Ectodermal cell (in vitro differentiated cells): ENCODE results near the gene RORC.

ENCODE experiments used
- H3K27ac ChIP-seq: 2 replicates; pipeline ENCODE4 v1.7.0; 2013; ENCODE audit warnings: mild to moderate bottlenecking, low read depth, low read length; ENCODE audit not compliant: insufficient read depth, poor library complexity, severe bottlenecking
- H3K27me3 ChIP-seq: 2 replicates; pipeline ENCODE4 v1.7.0; 2013; ENCODE audit warnings: mild to moderate bottlenecking, low read length; ENCODE audit not compliant: insufficient read depth, control insufficient read depth, poor library complexity, severe bottlenecking
- H3K36me3 ChIP-seq: one replicate; pipeline ENCODE4 v1.7.0; 2013; ENCODE audit warnings: low read length; ENCODE audit not compliant: control insufficient read depth, insufficient read depth
- H3K4me1 ChIP-seq: one replicate; pipeline ENCODE4 v1.7.0; 2013; ENCODE audit warnings: low read length; ENCODE audit not compliant: control insufficient read depth, insufficient read depth
- H3K4me3 ChIP-seq: 2 replicates; pipeline ENCODE4 v1.7.0; 2013; ENCODE audit warnings: low read depth, low read length, control low read depth; ENCODE audit not compliant: insufficient read depth
- H3K9me3 ChIP-seq: 2 replicates; pipeline ENCODE4 v1.7.0; 2013; ENCODE audit warnings: mild to moderate bottlenecking, low read length, moderate library complexity; ENCODE audit not compliant: control insufficient read depth
- WGBS, 2 experiments: methylation state at CpG; one replicate each; pipeline ENCODE4 v1.1.7; 2013; ENCODE audit warnings: missing lambda C conversion rate in 2 of 2; 5-methylcytosine and 5-hydroxymethylcytosine counted together

Gene RORC

DNA sequence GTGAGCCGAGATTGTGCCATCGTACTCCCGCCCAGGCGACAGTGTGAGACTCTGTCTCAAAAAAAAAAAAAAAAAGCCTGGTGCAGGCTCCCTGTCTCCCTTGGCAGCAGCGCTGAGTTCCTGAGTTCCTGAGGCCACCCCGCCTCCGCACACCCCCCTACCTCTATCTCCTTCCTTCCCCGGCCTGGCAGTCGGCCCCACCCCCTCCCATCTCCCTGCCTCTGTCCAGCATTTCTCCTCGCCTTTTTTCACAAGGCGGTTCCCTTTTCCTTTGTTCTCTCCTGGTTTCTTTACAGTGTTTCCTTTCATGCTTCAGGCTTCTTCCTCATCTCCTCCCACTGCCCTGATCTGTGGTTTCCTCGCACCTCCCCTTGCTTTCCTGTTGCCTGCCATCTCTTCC, 2.7 kb downstream of the RORC start:
- WGBS, 2 experiments = 8 to 12% methylated on average over 12 of the region's 12 CpGs
- Histone ChIP-seq H3K27ac (no peak overlapping the region), H3K4me3 (no peak overlapping the region), H3K27me3 (no peaks in the 10 kb centered on the region), H3K9me3 (no peaks in the 10 kb centered on the region), H3K36me3 (no peaks in the 10 kb centered on the region), H3K4me1 (peaks cover 34% of the 10 kb centered on the region)

DNA sequence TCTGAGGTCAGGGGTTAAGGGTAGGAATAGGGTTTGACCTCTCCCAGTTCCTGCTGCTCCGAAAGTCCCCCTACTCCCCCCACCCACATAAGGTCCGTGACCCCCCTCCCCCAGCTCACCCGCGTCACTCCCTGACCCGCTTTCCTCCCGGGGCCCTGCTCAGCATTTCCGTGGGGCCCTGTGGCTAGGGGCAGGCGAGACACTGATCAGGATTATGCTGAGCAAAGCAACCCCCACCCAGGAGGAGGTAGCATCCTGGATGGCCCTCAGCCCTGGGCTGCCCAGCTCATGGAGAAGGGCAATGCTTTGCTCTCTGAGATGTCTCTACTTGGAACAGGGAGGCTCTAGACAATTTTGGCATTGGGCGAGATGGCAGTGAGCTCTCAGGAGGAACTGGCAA, 3.7 kb downstream of the RORC start:
- H3K4me1 ChIP-seq = peaks cover 34% of the 10 kb centered on the region
- WGBS, 2 experiments = 76 to 78% methylated on average over 8 to 9 of the region's 9 CpGs
- no peaks in the 10 kb centered on the region for H3K9me3 ChIP-seq
- no peak overlapping the region for H3K27ac ChIP-seq
- no peak overlapping the region for H3K4me3 ChIP-seq
- no peaks in the 10 kb centered on the region for H3K36me3 ChIP-seq
- no peaks in the 10 kb centered on the region for H3K27me3 ChIP-seq

DNA sequence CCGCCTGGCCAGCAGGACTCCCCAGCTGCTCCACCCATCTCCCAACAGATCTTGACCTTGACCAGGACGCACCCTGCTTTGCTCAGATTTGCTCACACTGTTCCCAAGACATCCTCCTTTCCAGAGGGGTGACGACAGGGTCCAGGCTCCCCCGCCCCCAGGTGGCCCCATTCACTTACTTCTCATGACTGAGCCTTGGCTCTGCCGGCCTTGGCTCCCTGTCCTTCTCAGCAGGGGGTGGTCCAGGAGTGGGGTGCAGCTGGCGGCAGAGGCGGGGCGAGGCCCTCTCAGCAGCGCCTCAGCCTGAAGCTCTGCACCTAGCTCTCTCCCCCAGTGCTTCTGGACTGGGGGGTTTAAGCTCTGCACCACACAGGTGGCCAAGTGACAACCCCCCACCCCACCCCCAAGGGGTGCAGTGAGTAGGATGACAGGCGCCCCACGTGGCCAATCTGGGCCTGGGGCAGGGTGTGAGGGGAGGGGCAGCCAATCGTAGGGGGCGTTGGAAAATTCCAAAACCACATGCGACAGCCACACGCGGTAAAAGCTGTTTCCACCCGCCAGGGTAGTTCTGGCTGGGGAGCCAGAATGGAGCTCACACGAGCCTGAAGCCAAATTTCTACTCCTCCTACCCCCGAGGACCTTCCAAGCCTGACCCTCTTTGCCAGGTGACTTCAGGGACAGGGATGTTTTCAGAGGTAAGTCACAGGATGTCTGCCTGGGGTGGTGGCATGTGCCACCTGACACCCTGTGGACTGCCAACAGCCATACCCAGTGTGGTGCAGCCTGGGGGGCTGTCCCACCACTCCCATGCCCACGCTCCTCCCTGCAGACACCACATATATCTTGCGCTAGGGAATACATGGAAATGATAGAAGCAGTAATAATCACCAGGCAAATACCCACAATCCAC, 5.6 kb downstream of the RORC start:
- Histone ChIP-seq H3K27me3 (no peaks in the 10 kb centered on the region), H3K4me1 (peaks cover 41% of the 10 kb centered on the region), H3K27ac (no peak overlapping the region), H3K36me3 (no peaks in the 10 kb centered on the region), H3K4me3 (no peak overlapping the region), H3K9me3 (no peaks in the 10 kb centered on the region)
- WGBS, 2 experiments = 55 to 57% methylated on average over 21 of the region's 21 CpGs

DNA sequence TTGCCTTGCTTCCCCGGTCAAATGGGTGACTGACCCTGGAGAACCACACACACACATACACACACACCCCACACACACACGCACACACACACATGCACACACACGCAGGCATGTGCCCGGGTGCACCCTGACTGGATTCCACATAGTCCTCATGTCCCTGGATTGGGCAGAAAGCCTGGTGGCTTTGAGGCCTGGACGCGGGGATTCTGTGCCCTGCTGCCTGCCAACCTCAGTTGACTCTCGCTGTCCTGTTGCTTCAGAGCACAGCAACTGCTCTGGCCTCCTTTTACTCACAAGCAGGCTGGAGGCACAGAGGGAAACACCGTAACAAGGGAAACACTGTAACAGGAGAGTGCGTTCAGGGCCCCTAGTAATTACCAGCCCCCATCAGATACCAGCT, 6.4 kb downstream of the RORC start:
- H3K27me3 ChIP-seq = no peaks in the 10 kb centered on the region

DNA sequence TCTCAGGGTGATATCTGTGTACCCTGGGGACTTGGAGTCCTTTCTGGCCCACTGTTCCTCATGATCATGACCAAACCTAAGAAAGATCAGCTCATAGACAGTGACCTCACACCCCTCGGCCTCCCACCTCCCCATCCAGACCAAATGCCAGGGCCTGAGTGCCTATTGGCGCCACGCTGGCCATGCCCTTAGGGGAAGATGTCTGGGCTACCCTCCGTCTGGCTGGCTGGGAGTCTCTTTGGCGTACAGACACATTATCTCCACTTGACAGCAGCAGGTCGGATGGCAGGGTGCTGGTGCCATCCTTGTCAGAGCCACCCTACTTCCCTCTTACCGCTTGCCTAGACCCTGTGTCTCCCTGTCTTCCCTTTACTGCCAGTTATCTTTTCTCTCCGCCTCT, 8.4 kb downstream of the RORC start:
- H3K27ac ChIP-seq = no peak overlapping the region
- no peaks in the 10 kb centered on the region for H3K27me3 ChIP-seq
- H3K9me3 ChIP-seq = no peaks in the 10 kb centered on the region
- peaks cover 17% of the 10 kb centered on the region for H3K4me1 ChIP-seq
- no peak overlapping the region for H3K4me3 ChIP-seq
- no peaks in the 10 kb centered on the region for H3K36me3 ChIP-seq
- 85 to 86% methylated on average over 8 of the region's 8 CpGs for WGBS, 2 experiments

More for the DNA sequence above, 6.4 kb downstream of the RORC start:
- H3K27ac ChIP-seq = no peak overlapping the region
- no peaks in the 10 kb centered on the region for H3K36me3 ChIP-seq
- WGBS, 2 experiments = 80% methylated on average over 9 of the region's 9 CpGs
- H3K4me3 ChIP-seq = no peak overlapping the region
- H3K9me3 ChIP-seq = no peaks in the 10 kb centered on the region
- peaks cover 34% of the 10 kb centered on the region for H3K4me1 ChIP-seq

DNA sequence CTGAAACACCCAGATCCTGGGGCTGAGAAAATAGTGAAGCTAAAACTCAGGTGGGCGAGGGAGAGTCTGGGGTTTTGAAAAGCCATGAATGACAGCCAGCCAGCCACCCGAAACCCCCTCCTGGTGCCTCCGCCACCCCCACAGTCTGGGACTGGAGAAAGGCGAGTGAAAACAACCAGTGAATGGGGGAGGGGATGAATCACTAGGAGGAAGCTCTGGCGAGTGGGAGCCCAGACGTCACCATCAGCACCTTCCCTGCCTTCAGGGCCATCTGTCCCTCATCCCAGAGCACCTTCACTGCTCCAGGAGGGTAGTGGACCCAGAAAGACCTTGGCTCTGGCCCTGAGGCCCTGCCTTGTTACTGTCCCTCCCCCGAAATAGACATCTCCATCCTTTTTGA, 9.2 kb downstream of the RORC start:
- H3K27me3 ChIP-seq = no peaks in the 10 kb centered on the region
- no peak overlapping the region for H3K4me3 ChIP-seq
- no peaks in the 10 kb centered on the region for H3K36me3 ChIP-seq
- peaks cover 13% of the 10 kb centered on the region for H3K4me1 ChIP-seq
- no peak overlapping the region for H3K27ac ChIP-seq
- H3K9me3 ChIP-seq = no peaks in the 10 kb centered on the region
- 58 to 63% methylated on average over 7 of the region's 7 CpGs for WGBS, 2 experiments

DNA sequence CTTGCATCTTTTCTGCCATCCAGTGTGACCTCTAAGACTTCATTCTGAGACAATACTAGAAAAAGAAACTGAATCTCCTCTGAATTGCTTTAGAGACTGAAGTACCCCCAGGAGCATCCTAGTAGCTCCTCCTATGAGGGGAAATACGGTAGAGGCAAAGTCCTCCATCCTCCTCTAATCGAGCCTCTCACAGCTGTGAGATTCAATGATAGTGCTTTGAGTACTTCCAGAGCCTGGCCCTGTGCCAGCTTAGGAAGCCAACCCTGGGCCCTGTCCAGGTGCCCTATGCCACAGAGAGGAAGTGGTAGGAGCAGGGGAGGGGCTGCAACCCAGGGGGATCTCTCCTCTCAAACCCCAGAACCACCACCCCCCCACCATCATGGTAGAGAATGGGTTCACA, 10.7 kb downstream of the RORC start:
- Histone ChIP-seq H3K27ac (no peak overlapping the region), H3K4me1 (peaks cover 8% of the 10 kb centered on the region), H3K36me3 (no peaks in the 10 kb centered on the region), H3K9me3 (no peaks in the 10 kb centered on the region), H3K27me3 (no peaks in the 10 kb centered on the region), H3K4me3 (no peak overlapping the region)
- 75 to 83% methylated on average over 2 of the region's 2 CpGs for WGBS, 2 experiments

DNA sequence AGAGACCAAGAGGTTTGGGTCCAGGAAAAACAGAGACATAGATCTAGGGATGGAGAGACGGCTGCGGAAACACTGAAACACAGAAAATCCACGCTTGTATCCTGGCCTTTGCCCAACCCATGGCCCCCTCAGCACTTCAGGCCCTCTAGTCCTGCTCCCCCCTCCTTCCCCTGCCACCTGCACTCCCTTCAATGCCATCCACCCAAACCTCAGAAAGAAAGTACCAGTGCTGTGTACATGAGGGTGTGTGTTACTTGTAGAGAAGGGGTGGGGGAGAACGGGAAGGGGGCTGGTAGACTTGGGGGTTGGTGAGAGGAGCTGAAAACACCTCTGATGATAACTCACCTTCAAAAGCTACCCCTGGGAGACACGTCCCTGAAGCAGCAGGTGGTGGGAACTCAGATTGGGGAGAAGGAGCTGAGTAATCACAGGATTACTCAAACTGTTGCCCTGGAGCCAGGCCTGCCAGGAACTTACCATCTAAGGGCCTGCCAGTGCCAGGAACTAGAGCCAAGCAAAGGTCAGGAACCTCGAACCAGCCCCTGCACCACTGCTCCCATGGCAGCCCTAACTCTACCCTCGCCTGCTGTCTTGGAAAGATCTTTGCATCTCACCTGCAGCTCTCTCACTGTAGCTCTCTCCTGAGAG, 11.5 kb downstream of the RORC start:
- Histone ChIP-seq H3K27me3 (no peaks in the 10 kb centered on the region), H3K4me3 (no peak overlapping the region), H3K9me3 (no peaks in the 10 kb centered on the region), H3K36me3 (no peaks in the 10 kb centered on the region), H3K27ac (no peak overlapping the region), H3K4me1 (peaks cover 7% of the 10 kb centered on the region)
- WGBS, 2 experiments = 92% methylated on average over 7 of the region's 7 CpGs

DNA sequence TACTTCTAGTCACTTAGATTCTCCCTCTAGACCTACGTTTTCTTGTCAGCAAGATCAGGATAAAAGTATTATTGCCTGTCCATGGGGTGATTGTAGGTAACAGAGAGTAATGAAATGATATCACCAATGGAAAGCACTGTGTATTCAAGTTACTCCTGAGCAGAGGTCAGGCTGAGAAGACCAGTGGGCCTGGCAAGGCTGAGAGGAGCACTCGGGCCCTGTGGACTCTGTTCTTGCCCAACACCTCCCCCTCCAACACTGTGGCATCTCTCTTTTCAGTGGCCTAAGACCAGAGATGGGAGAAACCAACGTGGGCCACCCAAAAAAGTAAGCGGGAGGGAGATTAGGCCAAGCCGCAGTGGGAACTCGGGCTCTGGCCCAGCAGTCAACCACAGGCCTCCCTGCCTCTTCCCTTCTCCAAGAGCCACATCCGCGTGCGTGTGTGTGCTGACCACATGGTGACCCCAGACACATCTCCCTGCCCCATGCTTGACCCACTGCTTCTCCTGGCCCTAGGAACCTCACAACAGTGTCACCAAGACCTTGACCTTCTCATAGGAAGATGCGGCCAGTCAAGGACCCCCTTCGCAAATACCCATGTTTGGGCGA, 12.3 kb downstream of the RORC start:
- H3K36me3 ChIP-seq = no peaks in the 10 kb centered on the region
- no peak overlapping the region for H3K4me3 ChIP-seq
- H3K9me3 ChIP-seq = no peaks in the 10 kb centered on the region
- H3K27ac ChIP-seq = no peak overlapping the region
- WGBS, 2 experiments = 89 to 91% methylated on average over 12 of the region's 12 CpGs
- peaks cover 7% of the 10 kb centered on the region for H3K4me1 ChIP-seq
- no peaks in the 10 kb centered on the region for H3K27me3 ChIP-seq

DNA sequence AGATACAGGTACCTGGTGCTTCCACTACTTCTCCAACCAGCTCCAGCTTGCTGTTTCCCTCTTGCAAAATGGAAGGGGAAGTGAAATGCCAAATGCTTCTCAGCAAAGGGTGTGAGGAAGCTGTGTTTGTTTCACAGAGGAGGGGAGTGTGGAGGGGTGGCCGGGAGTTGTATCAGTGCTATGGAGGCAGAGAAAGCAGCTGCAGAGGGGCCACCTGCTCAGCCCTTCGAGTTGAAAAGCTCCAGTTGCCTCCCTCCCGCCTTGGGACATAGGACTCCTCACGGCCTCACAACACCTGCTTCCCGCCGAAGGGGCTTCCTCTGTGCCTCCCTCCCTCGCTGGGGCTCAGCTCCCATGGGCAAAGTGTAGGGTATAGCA, 14.3 kb downstream of the RORC start:
- Histone ChIP-seq H3K27ac (no peak overlapping the region), H3K36me3 (no peaks in the 10 kb centered on the region), H3K4me1 (peaks cover 3% of the 10 kb centered on the region), H3K4me3 (no peak overlapping the region), H3K9me3 (no peaks in the 10 kb centered on the region), H3K27me3 (no peaks in the 10 kb centered on the region)
- 84 to 89% methylated on average over 7 of the region's 7 CpGs for WGBS, 2 experiments
